ENCODE data around the gene DKK3. TPM values are rescaled to one million over a fixed set of nuclear protein-coding genes. Genes with fewer than 3 reads are reported as not detected.

The DKK3 gene
- total and polyA plus RNA-seq, 2 of the 13 experiments (the other 11 are each of a cell fraction or from before 2014, with no cell fraction given), result 0.09 to 0.67 TPM

DNA sequence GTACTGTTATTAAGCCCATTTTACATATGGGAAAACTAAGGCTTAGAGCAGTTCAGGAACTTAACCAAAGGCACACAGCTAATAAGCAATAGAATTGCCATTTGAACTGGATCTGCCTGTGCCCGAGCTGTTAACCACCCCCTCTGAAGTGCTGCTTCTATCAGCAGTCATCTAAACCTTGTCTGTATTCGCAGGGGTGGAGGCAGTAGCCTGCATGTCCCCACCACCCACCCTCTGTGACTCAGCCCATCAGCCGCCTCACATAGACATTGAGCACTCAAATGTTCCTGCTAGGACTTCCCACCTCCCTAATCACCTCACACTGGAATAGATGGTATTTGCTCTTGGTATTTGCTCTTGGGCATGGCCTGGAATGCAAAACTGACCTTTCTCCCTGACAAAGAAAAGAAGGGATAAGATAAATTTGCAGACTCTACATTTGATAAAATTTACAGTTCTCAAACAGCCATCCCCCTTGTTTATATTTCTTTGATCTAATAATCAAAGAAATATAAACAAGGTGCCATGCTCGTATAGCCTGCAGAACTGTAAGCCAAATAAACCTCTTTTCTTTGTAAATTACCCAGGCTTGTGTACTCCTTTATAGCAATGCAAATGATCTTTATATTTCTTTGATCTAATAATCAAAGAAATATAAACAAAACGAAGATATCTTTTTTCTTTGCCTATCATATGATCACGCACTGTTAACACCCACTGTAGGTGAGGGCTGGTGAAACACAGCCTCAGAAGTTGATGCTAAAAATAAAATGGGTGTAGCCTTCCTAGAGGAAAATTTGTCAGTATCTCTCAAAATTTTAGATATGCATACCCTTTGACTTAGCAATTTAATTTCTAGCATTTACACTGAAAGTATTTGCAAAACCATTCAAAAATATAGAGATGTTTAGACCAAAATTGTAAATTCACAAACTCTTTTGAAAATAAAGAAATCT, 15.9 kb downstream of the DKK3 start:
- ATAC-seq (peak; percentile 95), FAIRE-seq (peak; percentile 90), DNase-seq (ENCODE audit: low spot score) (peak; percentile 84)
- ChIA-PET CTCF (ENCODE audit: low intra/inter-chr PET ratio, low total read pairs) (no interaction called here), POLR2A (no interaction called here)
- Histone ChIP-seq H3K9ac (ENCODE audit: insufficient read depth, low read depth, low read length) (no peak overlapping the region), H4K20me1 (ENCODE audit: insufficient read depth, low read length) (no peaks in the 10 kb centered on the region), H3K4me3 (replicated peaks in 1 of 3; ENCODE audit: insufficient read depth in 1 of 3, low read depth in 2 of 3, low read length in 3 of 3) (no peak overlapping the region), H3K27ac (ENCODE audit: extremely low read length, insufficient read depth, low read length) (no peak overlapping the region), H3K9me3 (ENCODE audit: low read length) (no peaks in the 10 kb centered on the region), H2AFZ (ENCODE audit: low read length) (no peak overlapping the region), H3K79me2 (ENCODE audit: insufficient read depth, low read length) (no peaks in the 10 kb centered on the region), H3K4me1 (ENCODE audit: insufficient read depth, low read length) (peaks cover 36% of the 10 kb centered on the region), H3K27me3 (ENCODE audit: control insufficient read depth in 1 of 2, insufficient read depth in 2 of 2, low read length in 2 of 2) (peaks cover 0 to 24% of the 10 kb centered on the region in 2 experiments; a peak in 4 of 5 replicates), H3K4me2 (ENCODE audit: low read depth, low read length) (no peak overlapping the region), H3K36me3 (replicated peaks in 1 of 2; ENCODE audit: control insufficient read depth in 1 of 2, insufficient read depth in 2 of 2, low read length in 2 of 2) (no peaks in the 10 kb centered on the region)
- intact Hi-C loops (cut with micrococcal nuclease; ENCODE audit: unreplicated experiment), result loop anchor here (2.0 kb wide), 1 partner anchor 52 kb away; no protein-coding TSS in a partner anchor
- in situ Hi-C loops (cut with HindIII; ENCODE audit: extremely low pct_ligation_motif_present, low pct_unique_long_range_greater_than_20kb), result no loop called here
- 4% methylated on average over 6 of the region's 6 CpGs for WGBS (ENCODE audit: low lambda C conversion rate)
- BruUV-seq (replicated peaks), result no TSS peak
- TF ChIP-seq MIXL1 (CRISPR knock-in tag; IDR thresholded peaks at IDR 0.05), result peak; percentile 40; the same call in 1 of the 2 replicates
- no peak for TF ChIP-seq HNF4A (CRISPR knock-in tag; IDR thresholded peaks at IDR 0.05)
- no peak for TF ChIP-seq ATF7-NPFF (CRISPR knock-in tag; IDR thresholded peaks at IDR 0.05; ENCODE audit: low read depth)
- no peak for TF ChIP-seq CREB1 (IDR thresholded peaks at IDR 0.05)
- no peak for TF ChIP-seq CREB1 (CRISPR knock-in tag; IDR thresholded peaks at IDR 0.05)
- TF ChIP-seq CENPX (CRISPR knock-in tag; IDR thresholded peaks at IDR 0.05), result no peak
- TF ChIP-seq ZKSCAN5 (CRISPR knock-in tag; IDR thresholded peaks at IDR 0.05), result peak; percentile 92
- 0 out of 2 replicates have a peak, but pooled peaks have one; percentile 42 for TF ChIP-seq ZNF609 (CRISPR knock-in tag; IDR thresholded peaks at IDR 0.05; ENCODE audit: borderline replicate concordance)
- TF ChIP-seq TBX2 (CRISPR knock-in tag; IDR thresholded peaks at IDR 0.05; ENCODE audit: borderline replicate concordance), result peak; percentile 60; the same call in 1 of the 2 replicates
- no peak for TF ChIP-seq SOX13 (IDR thresholded peaks at IDR 0.05)
- peak in 1 of 2 experiments; percentile 44; a peak in 2 of 4 replicates for TF ChIP-seq SOX13 (CRISPR knock-in tag; conservative IDR thresholded peaks at IDR 0.05 in 1 of 2, IDR thresholded peaks at IDR 0.05 in 1 of 2)
- no peak for TF ChIP-seq ETS1 (CRISPR knock-in tag; IDR thresholded peaks at IDR 0.05)
- TF ChIP-seq BHLHE40 (IDR thresholded peaks at IDR 0.05; ENCODE audit: low read length), result no peak
- TF ChIP-seq NR2F2 (IDR thresholded peaks at IDR 0.05; ENCODE audit: borderline replicate concordance, low read depth), result 0 out of 2 replicates have a peak, but pooled peaks have one; percentile 44
- TF ChIP-seq HNRNPH1 (optimal IDR thresholded peaks at IDR 0.05; ENCODE audit: low read depth, low read length), result no peak
- no peak for TF ChIP-seq ZNF720 (CRISPR knock-in tag; IDR thresholded peaks at IDR 0.05)
- TF ChIP-seq MED13 (CRISPR knock-in tag; IDR thresholded peaks at IDR 0.05), result no peak
- TF ChIP-seq HDAC1 (CRISPR knock-in tag; IDR thresholded peaks at IDR 0.05), result no peak
- no peak for TF ChIP-seq ZNF839 (CRISPR knock-in tag; IDR thresholded peaks at IDR 0.05; ENCODE audit: borderline replicate concordance)
- no peak for TF ChIP-seq PCBP1 (IDR thresholded peaks at IDR 0.05; ENCODE audit: borderline replicate concordance, low read depth, low read length)

Measured in HepG2 (cell line).